TTC549 (cell line): ENCODE results near the gene CLTCL1.
"Not testable (repeated sequence)": the region's sequence is repeated elsewhere in the genome, so short reads cannot be mapped to it uniquely, and the experiment has no call there.

Experiments
- FAIRE-seq: peaks from 2 replicates; lab custom pipeline; 2012; peaks lifted over from hg19 to GRCh38; lab: Jason Lieb, UNC

CLTCL1 gene

DNA sequence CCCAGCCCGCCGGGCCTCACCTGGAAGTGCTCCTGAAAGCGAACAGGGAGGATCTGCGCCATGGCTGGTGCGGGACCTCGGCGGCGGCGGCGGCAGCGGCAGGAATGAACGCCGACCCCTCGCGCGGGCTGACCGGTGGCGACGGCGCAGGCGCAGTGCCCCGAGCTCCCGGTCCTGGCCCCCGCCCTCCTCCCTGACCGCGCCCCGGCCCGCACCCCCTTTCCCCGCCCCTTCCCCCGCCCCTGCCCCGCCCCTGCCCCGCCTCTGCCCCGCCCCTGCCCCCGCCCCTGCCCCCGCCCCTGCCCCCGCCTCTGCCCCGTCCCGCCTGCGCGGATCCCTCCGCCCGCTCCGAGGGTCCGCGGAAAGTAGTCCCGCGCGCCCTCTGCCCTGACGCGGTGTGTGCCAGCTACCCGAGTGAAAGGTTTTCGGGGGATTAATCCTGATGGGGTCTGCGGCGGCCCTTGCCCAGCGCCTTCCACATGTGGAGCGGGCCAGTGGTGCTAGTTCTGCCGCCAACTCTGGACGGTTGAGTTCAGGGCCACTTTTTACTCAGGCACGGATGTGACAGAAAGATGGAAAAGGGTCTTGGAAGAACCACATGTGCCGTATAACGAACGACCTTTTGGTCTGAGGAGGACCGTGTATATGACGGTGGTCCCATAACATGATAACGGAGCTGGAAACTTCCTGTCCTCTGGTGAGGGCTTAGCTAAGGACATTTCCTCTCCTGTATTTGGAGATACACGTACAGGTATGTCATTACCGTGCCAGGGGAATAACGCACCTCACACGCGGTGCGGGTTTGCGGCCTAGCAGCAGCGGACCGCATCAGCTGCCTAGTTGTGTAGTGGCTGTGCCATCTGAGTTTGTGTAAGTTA lies at the start of gene CLTCL1:
Gene CLTCL1 (minus strand): TSS at position 140 of the 878 bp plus-strand sequence. CDS start 78 bp downstream, at position 62.
- FAIRE-seq, result no peak

DNA sequence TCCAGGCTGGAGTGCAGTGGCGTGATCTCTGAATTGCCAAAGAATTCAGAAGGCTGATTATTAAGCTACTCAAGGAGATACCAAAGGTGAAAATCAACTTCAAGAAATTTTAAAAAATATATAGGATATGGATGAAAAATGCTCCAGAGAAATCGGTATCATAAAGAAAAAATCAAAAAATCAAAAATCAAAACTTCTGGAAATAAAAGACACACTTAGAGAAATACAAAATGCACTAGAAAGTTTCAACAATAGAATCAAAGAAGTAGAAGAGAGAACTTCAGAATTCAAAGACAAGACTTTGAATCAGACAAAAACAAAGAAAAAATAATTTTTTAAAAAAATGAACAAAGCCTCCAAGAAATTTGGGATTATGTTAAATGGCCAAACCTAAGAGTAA lies 45.6 kb upstream of the CLTCL1 start:
- FAIRE-seq, result no peak

DNA sequence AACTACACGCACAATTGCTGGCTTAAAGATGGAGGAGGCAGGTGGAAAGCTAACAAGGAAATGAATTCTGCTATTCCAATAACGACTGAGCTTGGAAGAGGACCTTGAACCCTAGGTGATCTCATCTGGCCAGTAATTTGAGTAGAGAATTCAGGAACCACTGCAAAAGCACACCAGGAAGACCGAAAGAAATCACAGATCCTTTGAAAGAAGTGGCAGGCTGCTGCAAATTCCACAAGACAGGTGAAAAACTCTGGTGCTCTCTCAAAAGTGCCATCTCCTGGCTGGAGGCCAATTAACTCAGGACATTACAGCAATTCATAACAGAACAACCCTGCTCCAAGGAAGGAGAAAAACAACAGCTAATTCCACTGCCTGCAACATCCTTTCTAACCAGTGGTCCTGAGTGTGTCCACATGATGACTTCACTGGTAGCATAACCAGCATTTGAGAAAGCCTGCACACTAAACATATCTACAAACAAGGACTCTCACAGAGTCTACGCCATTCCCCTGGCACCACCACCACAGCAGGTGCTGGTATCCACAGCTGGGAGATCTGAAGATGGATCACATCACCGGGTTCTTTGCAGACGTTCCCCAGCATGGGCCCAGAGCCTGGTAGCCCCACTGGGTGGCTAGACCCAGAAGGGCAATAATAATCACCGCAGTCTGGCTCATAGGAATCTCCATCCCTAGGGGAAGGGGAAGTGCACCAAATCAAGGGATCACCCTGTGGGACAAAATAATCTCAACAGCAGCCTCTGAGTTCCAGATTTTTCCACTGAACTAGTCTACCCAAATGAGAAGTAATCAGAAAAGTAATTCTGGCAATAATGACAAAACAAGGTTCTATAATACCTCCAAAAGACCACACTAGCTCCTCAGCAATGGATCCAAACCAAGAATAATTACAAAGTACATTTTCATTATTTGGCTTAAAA lies 44.9 kb upstream of the CLTCL1 start:
- FAIRE-seq, result no peak

DNA sequence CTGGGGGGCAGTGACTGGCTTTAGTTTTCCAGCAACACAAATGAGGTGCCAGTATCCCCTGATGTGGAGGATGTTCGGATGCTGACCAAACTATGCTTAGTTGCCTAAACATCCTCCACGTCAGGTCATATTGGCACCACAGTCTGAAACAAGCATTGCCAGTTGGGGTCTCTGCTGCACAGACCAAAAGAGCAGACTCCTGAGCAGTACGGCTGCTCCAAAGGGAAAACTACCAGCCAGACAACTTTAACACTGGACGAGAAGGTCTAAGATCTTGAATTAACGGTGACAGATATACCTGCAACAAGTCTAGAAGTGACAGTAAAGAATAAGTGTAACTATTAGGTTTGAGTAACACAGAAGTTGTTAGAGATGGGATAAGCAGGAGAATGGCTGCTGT lies 40.5 kb upstream of the CLTCL1 start:
- FAIRE-seq, result no peak

DNA sequence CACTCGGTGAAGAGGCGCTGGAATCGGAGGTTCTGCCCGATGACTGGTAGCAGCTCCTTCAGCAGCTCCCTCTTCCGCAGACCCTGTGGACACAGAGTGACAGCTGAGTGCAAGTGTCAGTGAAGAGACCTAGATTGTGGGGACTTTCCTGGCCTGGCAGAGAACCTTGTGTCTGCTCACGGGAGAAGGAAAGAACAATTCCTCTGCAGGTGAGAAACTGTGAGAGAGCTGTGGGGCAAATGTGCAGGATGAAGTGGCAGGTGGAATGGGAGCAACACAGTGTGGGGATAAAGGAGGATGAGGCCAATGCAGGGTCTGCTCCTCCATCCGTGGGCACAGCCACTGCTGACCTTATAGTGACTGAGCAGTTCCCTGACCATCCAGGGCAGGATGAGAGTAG lies 40.0 kb upstream of the CLTCL1 start:
- FAIRE-seq, result no peak

DNA sequence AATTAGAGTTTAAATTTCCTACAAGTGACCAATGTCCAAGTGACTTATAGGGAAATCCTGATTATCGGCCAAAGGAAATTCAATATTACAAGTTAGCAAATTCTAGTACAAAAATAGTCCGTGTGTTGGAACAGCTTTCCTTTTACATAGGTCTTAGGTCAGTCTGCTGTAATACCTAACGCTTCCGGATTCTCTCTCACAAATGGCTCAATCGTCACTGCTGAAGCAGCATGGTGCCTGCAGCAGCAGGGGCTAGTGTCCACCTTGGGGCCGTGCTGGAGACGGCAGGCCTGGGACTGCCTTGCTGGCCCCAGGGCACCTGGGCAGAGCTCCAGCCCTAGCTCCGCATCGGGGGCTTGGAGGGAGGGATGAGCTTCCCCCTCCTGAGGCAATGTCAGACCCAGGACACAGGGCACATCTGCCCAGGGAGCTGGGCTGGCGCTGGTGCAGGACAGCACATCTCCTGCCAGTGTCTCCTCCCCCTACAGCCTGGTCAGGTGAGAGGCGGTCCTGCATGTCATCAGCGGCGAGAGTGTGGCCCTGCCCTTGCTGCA lies 39.4 kb upstream of the CLTCL1 start:
- FAIRE-seq, result no peak

DNA sequence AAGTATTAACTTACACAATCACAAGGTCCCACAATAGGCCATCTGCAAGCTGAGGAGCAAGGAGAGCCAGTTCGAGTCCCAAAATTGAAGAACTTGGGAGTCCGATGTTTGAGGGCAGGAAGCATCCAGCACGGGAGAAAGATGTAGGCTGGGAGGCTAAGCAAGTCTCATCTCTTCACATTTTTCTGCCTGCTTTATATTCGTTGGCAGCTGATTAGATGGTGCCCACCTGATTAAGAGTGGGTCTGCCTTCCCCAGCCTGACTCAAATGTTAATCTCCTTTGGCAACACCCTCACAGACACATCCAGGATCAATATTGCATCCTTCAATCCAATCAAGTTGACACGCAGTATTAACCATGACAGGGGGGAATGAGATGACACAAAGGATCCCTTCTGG lies 38.7 kb upstream of the CLTCL1 start:
- FAIRE-seq, result not testable (repeated sequence)

DNA sequence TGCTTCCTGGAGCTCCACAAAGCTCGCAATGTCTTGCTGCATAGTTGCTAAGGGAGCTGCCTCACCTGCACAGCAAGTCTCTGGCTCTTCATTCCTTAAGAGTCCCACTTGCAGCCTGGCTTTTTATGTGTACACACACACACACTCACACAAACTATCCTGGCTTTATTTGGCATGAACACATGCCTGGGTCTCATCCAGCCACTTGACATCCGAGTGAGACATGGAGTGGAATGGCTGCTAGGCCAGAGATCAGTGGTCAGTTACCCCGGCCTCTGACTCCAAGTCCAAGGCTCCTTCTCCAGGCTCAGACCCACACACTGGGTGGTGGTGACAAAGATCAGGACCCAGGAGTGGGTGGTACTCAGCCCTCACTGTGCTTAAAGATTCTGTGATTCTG lies 37.9 kb upstream of the CLTCL1 start:
- FAIRE-seq, result no peak

DNA sequence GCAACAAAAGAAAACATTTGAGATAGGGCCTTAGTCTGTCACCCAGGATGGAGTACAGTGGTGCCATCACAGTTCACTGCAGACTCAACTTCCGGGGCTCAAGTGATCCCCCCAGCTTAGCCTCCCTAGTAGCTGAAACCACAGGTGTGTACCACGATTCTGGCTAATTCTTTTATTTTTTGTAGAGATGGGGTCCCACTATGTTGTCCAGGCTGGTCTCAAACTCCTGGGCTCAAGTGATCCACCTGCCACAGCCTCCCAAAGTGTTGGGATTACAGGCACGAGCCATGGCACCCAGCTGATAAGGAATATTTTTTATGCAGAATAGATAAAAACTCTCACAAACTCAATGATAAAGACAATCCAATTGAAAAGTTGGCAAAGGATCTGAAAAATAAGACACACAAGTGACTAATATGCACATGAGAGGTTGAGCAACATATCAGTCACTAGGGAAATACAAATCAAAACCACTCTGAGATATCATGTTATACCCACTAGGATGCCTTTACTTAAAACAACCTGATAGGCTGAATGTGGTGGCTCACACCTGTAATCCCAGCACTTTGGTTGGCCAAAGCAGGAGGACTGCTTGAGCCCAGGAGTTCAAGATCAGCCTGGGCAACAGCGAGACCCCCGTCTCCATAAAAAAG lies 33.9 kb upstream of the CLTCL1 start:
- no peak for FAIRE-seq

DNA sequence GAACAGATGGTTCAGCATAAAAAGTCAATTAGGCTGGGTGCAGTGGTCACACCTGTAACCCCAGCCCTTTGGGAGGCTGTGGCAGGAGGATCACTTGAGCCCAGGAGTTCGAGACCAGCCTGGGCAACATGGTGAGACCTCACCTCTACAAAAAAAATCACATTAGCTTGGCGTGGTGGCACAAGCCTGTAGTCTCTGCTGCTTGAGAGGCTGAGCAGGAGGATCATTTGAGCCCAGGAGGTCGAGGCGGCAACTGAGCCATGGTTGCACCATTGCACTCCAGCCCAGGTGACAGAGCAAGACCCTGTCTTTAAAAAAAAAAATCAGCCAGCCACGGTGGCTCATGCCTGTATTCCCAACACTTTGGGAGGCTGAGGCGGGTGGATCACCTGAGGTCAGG lies 31.9 kb upstream of the CLTCL1 start:
- FAIRE-seq, result not testable (repeated sequence)

DNA sequence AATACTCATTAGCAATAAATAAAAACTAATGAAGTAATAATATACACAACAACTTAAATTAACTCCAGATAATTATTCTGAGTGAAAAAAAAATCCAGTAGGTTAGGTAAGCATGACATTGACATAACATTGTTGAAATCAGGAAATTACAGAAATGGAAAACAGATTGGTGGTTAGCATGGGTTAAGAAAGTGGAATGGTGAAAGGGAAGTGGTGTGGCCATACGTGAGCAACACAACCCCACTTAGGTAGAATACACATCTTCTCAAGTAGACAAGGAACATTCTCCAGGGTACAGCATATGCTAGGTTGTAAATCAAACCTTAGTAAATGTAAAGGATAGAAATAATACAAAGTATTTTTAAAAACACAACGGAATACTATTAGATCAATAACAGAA lies 30.2 kb upstream of the CLTCL1 start:
- no peak for FAIRE-seq

DNA sequence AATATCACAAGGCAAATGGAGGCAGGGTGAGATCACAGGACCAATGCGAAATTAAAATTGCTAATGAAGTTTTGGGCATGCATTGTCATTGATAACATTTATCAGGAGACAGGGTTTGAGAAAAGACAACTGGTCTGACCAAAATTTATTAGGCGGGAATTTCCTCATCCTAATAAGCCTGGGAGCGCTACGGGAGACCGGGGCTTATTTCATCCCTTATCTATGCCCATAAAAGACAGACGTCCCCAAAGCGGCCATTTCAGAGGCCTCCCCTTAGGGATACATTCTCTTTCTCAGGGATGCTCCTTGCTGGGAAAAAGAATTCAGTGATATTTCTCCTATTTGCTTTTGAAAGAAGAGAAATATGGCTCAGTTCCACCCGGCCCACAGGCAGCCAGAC lies 28.6 kb upstream of the CLTCL1 start:
- FAIRE-seq, result not testable (repeated sequence)

DNA sequence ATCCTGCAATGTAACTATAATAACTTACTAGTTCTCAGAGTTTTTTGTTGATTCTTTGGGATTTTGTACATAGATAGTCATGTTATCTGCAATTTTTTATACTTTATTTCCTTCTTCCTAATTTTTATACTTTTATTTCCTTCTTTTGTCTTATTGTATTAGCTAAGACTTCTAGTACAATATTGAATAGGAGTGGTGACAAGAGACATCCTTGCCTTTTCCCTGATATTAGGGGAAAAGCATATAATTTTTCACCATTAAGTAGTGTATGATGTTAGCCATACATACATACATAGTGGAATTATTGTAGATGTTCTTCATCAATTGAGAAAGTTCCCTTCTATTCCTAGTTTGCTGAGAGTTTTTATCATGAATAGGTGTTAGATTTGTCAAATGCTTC lies 27.8 kb upstream of the CLTCL1 start:
- FAIRE-seq, result no peak

DNA sequence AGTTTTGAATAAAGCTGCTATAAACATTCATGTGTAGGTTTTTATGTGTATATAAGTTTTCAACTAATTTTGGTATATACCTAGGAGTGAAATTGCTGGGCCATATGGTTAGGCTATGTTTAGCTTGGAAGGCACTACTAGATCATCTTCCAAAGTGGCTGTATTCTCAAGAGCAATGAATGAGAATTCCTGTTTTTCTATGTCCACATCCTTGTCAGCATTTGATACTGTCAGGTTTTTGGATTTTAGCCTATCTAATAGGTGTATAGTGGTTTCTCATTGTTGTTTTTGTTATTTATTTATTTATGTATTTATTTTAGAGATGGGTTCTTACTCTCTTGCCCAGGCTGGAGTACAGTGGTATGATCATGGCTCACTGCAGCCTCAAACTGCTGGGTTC lies 26.3 kb upstream of the CLTCL1 start:
- no peak for FAIRE-seq

DNA sequence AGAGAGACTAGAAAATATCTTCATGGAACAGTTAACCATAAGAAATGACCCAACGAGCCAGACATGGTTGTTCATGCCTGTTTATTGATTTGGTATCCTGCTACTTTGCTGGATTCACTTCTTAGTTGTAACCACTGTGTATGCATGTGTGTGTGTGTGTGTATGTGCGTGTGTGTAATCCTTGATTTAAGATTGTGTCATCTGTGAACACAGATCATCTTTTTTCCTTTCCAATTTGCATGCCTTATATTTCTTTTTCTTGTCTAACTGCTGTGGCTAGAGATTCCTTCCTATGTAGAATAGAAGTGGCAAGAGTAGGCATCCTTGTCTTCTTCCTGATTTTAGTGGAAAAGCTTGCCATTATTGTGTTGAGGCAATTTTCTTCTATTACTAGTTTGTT lies 16.4 kb upstream of the CLTCL1 start:
- FAIRE-seq, result no peak

DNA sequence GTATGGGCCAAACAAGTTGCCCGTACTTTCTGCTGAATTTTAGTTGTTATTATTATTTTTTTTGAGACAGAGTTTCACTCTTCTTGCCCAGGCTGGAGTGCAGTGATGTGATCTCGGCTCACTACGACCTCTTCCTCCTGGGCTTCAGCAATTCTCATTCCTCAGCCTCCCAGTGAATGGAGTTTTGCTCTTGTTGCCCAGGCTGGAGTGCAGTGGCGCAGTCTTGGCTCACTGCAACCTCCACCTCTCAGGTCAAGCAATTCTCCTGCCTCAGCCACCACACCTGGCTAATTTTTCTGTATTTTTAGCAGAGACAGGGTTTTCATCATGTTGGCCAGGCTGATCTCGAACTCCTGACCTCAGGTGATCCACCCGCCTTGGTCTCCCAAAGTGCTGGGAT lies 15.0 kb upstream of the CLTCL1 start:
- FAIRE-seq, result not testable (repeated sequence)

DNA sequence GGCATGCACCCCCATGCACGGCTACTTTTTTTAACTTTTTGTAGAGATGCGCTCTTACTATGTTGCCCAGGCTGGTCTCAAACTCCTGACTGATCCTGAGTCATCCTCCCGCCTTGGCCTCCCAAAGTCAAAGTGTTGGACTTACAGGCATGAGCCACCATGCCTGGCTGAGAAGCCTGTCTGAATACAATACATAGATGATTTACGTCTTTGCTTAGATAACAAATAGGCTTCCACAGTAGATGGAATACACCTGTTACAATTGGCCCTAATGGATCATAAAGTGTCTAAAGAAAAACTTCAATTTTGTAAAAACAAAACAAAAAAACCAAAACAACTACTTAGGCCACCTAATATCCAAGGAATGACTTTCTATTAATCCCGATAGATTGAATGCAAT lies 13.0 kb upstream of the CLTCL1 start:
- FAIRE-seq, result no peak

DNA sequence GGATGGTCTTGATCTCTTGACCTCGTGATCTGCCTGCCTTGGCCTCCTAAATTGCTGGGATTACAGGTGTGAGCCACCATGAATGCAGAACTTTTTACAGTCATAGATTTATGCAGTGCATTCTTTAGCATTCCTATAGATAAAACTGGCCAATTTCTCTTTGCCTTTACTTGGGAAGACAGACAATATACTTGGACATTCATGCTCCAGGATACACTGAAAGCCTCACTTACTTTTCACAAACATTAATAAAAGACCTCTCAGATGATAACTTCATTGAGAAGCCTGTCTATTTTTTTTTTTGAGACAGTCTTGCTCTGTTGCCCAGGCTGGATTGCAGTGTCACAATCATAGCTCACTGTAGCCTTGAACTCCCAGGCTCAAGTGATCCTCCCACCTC lies 12.3 kb upstream of the CLTCL1 start:
- FAIRE-seq, result no peak

DNA sequence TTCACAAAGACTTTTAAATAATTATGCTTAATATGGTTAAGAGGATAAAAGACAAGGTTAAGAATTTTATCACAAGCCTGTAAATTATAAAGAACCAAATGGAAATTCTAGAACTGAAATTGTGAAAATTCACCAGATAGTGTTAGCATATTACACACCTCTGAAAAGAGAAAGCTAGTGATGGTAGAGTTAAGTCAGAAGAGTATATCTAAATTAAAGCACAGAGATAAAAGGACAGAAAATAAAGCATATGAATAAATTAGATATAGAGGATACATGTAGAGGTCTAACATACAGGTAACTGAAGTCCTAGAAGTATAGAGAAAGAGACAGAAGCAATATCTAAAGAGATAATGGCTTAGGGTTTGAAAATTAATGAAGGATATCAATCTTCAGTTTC lies 4.2 kb upstream of the CLTCL1 start:
- FAIRE-seq, result no peak

DNA sequence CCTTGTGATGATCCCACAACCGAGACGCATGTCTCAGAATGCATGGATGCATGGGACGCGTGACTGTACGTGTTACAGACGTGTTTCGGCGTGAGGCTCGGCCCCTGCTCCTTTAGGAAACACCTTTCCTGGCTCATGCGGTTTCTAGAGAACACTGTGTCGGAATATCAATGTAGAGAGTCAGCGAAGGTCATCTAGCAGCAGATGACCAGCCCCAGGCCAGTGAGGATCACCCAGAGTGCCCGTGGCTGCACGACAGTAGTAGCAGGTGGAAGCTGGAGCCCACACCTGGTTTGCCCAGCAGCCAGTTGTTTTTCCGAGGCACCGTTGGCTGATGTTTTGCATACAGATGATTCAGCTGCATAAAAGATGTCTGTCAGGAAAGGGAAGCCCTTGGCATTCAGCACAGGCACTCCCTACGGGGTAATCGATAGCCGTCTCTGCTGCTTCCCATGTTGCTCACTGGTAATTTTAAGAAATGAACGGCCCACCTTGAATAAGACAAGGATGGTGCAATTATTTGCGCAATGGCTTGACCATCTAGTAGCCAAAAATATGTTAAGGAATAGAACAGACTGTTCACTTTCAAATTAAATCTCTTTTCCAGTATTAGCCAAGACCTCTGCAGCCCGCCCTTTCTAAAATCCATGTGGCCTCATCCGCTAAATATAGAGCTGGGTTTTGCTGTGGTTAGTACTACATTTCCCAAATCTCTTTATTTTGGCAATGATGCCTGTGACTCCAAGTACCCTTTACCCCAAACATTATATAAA lies 1.1 kb upstream of the CLTCL1 start:
- FAIRE-seq, result no peak

DNA sequence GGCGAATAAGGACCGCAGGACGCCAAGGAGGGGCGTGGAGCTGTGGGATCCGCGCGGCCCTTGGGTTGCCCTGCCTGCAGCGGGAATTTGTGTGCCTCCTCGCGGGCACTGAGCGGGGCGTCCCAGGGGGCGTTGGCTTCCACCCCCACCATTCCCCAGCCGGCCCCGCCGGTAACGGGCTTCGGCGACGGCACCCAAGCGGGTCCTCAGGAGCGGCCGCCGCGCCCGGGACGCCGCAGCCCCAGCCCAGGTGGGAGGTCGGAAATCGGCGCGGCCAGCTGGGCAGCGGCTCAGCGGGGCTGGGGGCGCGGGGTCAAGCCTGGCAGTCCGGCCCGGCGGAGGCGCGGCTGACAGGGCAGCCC lies 320 bp downstream of the CLTCL1 start:
- no peak for FAIRE-seq
